HepG2 (cell line): ENCODE results near the gene FOXL3. TPM values are rescaled to one million over a fixed set of nuclear protein-coding genes. Genes with fewer than 3 reads are reported as not detected.

Experiments used
- DPF2 ChIP-seq: sonication (generic); formaldehyde crosslinking; IDR thresholded peaks from 2 replicates; pipeline ENCODE4 v1.4.0; 2020; ENCODE audit warnings: mild to moderate bottlenecking, low read depth, missing genetic modification reagents, borderline replicate concordance
- GFI1 ChIP-seq: sonication (generic); formaldehyde crosslinking; IDR thresholded peaks from 2 replicates; pipeline ENCODE4 v1.5.0; 2020; ENCODE audit warnings: missing genetic modification reagents, mild to moderate bottlenecking, borderline replicate concordance
- JARID2 ChIP-seq: sonication (generic); formaldehyde crosslinking; IDR thresholded peaks from 2 replicates; pipeline ENCODE4 v1.8.1; 2023; ENCODE audit warnings: missing genetic modification reagents, inconsistent platforms; ENCODE audit not compliant: insufficient replicate concordance
- KDM3A ChIP-seq: IDR thresholded peaks from 2 replicates; pipeline ENCODE4 v1.6.1; 2018; ENCODE audit warnings: low read depth, missing compliant biosample characterization
- KLF11 ChIP-seq: IDR thresholded peaks from 2 replicates; pipeline ENCODE4 v1.6.1; 2016; ENCODE audit warnings: missing compliant biosample characterization
- MBNL3 ChIP-seq: fragments of 250-450 bp; sonication (Bioruptor Pico); conservative IDR thresholded peaks from 2 replicates; pipeline ENCODE4 v1.8.0; 2022; ENCODE audit warnings: mild to moderate bottlenecking, inconsistent platforms
- RAD51 ChIP-seq: fragments of 450-650 bp; IDR thresholded peaks from 2 replicates; pipeline ENCODE4 v1.6.1; 2016; ENCODE audit warnings: borderline replicate concordance
- SIX4 ChIP-seq: sonication (generic); formaldehyde crosslinking; IDR thresholded peaks from 2 replicates; pipeline ENCODE4 v1.4.0; 2020; ENCODE audit warnings: missing genetic modification reagents
- SP140L ChIP-seq: sonication (generic); formaldehyde crosslinking; IDR thresholded peaks from 2 replicates; pipeline ENCODE4 v1.4.0; 2020; ENCODE audit warnings: missing genetic modification reagents, borderline replicate concordance
- THAP11 ChIP-seq: IDR thresholded peaks from 2 replicates; pipeline ENCODE4 v1.6.1; 2016; ENCODE audit warnings: missing biosample characterization, missing genetic modification reagents
- ZMYM4 ChIP-seq: sonication (generic); formaldehyde crosslinking; IDR thresholded peaks from 2 replicates; pipeline ENCODE4 v1.8.1; 2023; ENCODE audit warnings: mild to moderate bottlenecking, missing genetic modification reagents
- ZNF501 ChIP-seq: sonication (generic); formaldehyde crosslinking; IDR thresholded peaks from 2 replicates; pipeline ENCODE4 v1.5.1; 2020; ENCODE audit warnings: mild to moderate bottlenecking, moderate library complexity, missing genetic modification reagents
- ZNF770 ChIP-seq: sonication (generic); formaldehyde crosslinking; IDR thresholded peaks from 2 replicates; pipeline ENCODE4 v1.5.0; 2020; ENCODE audit warnings: mild to moderate bottlenecking, missing genetic modification reagents
- ZSCAN31 ChIP-seq: sonication (generic); formaldehyde crosslinking; IDR thresholded peaks from 2 replicates; pipeline ENCODE4 v1.5.0; 2020; ENCODE audit warnings: low read depth, mild to moderate bottlenecking, missing genetic modification reagents
- polyA plus RNA-seq, 8 experiments: library from polyadenylated mRNA; depleted of rRNA in 3 of 8; stranded (reverse) in 7 of 8; unstranded in 1 of 8; fragments of >200 nt; fragmentation: Illumina TruSeq in 4 of 8; extraction: Trizol in 4 of 8; gene quantifications; 2 replicates each; pipeline versions ENCODE4 v1.2.1 to v1.2.3, GENCODE V29; 2011 to 2016; ENCODE audit warnings: low read depth in 4 of 8, missing spikeins in 1 of 8, mixed read lengths in 1 of 8; ENCODE audit not compliant: insufficient read depth in 1 of 8
- total RNA-seq, 5 experiments: library from RNA; depleted of rRNA; stranded (reverse); fragments of >200 nt; fragmentation: Illumina TruSeq; extraction: Trizol; gene quantifications; 2 replicates each; pipeline ENCODE4 v1.2.3, GENCODE V29; 2016; ENCODE audit warnings: low read depth in 1 of 5
- TF ChIP-seq, protein P1 (sequence below): sonication (generic); formaldehyde crosslinking; IDR thresholded peaks from 2 replicates; pipeline ENCODE4 v1.4.0; 2020; ENCODE audit warnings: missing genetic modification reagents
- TF ChIP-seq, protein P2 (sequence below): IDR thresholded peaks from 2 replicates; pipeline ENCODE4 v1.6.1; 2016; ENCODE audit warnings: low read depth, control low read depth
- TF ChIP-seq, protein P3 (sequence below): IDR thresholded peaks from 2 replicates; pipeline ENCODE4 v1.6.1; 2016; ENCODE audit warnings: missing compliant biosample characterization, missing genetic modification reagents, borderline replicate concordance

Gene FOXL3
- total and polyA plus RNA-seq, 2 of the 13 experiments (the other 11 are each of a cell fraction or from before 2014, with no cell fraction given) = not detected

DNA sequence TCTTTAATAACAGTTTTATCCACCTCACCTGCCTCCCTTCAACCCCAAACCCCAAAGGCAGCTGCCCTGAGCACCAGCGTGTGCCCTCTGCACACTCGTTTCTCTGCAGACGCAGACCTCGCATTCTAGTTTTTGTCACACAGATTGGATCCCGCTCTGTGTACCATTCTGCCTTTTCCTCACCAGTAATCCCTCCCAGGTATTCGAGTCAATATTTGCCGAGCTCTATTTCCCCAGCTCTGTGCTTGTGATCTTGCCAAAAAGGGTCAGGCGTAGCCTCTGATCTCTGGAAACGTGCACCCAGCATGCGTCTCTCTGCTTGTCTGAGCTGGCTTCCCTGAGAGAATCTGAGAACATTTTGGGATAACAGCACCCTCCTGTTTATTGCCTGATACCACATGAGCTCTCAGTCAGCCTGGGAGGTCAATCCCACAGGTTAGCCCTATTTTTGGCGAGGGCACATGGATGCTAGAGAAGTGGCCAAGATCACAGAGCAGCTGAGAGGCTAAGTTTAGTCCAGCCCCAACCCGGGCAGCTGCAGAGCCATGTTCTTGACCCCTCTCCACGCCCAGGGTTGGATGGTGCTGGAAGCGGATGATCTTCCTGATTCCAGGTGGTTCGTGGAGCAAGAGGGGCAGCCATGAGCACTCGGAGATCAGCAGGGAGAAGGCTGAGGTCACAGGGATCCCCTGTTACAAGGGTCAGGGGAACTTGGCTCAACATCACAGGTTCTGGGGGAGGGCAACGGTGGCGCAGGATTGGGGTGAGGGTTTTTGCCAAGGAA lies 29.1 kb downstream of the FOXL3 start (continued):
- TF ChIP-seq, protein P1, sequence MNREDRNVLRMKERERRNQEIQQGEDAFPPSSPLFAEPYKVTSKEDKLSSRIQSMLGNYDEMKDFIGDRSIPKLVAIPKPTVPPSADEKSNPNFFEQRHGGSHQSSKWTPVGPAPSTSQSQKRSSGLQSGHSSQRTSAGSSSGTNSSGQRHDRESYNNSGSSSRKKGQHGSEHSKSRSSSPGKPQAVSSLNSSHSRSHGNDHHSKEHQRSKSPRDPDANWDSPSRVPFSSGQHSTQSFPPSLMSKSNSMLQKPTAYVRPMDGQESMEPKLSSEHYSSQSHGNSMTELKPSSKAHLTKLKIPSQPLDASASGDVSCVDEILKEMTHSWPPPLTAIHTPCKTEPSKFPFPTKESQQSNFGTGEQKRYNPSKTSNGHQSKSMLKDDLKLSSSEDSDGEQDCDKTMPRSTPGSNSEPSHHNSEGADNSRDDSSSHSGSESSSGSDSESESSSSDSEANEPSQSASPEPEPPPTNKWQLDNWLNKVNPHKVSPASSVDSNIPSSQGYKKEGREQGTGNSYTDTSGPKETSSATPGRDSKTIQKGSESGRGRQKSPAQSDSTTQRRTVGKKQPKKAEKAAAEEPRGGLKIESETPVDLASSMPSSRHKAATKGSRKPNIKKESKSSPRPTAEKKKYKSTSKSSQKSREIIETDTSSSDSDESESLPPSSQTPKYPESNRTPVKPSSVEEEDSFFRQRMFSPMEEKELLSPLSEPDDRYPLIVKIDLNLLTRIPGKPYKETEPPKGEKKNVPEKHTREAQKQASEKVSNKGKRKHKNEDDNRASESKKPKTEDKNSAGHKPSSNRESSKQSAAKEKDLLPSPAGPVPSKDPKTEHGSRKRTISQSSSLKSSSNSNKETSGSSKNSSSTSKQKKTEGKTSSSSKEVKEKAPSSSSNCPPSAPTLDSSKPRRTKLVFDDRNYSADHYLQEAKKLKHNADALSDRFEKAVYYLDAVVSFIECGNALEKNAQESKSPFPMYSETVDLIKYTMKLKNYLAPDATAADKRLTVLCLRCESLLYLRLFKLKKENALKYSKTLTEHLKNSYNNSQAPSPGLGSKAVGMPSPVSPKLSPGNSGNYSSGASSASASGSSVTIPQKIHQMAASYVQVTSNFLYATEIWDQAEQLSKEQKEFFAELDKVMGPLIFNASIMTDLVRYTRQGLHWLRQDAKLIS (CRISPR knock-in tag) = no peak
- TF ChIP-seq KDM3A (CRISPR knock-in tag) (0 out of 2 replicates have a peak, but pooled peaks have one; percentile 17), GFI1 (CRISPR knock-in tag) (peak; percentile 90), DPF2 (CRISPR knock-in tag) (peak; percentile 76; the same call in 1 of the 2 replicates), ZSCAN31 (CRISPR knock-in tag) (no peak), ZNF770 (CRISPR knock-in tag) (no peak), THAP11 (peak; percentile 59; the same call in 1 of the 2 replicates), SIX4 (CRISPR knock-in tag) (peak; percentile 43; the same call in 1 of the 2 replicates), RAD51 (no peak), JARID2 (CRISPR knock-in tag) (peak; percentile 33), SP140L (CRISPR knock-in tag) (no peak), ZNF501 (CRISPR knock-in tag) (peak; percentile 78), ZMYM4 (CRISPR knock-in tag) (no peak), KLF11 (CRISPR knock-in tag) (no peak), MBNL3 (CRISPR knock-in tag) (no peak)
- TF ChIP-seq, protein P2, sequence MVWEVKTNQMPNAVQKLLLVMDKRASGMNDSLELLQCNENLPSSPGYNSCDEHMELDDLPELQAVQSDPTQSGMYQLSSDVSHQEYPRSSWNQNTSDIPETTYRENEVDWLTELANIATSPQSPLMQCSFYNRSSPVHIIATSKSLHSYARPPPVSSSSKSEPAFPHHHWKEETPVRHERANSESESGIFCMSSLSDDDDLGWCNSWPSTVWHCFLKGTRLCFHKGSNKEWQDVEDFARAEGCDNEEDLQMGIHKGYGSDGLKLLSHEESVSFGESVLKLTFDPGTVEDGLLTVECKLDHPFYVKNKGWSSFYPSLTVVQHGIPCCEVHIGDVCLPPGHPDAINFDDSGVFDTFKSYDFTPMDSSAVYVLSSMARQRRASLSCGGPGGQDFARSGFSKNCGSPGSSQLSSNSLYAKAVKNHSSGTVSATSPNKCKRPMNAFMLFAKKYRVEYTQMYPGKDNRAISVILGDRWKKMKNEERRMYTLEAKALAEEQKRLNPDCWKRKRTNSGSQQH (CRISPR knock-in tag) = no peak
- TF ChIP-seq, protein P3, sequence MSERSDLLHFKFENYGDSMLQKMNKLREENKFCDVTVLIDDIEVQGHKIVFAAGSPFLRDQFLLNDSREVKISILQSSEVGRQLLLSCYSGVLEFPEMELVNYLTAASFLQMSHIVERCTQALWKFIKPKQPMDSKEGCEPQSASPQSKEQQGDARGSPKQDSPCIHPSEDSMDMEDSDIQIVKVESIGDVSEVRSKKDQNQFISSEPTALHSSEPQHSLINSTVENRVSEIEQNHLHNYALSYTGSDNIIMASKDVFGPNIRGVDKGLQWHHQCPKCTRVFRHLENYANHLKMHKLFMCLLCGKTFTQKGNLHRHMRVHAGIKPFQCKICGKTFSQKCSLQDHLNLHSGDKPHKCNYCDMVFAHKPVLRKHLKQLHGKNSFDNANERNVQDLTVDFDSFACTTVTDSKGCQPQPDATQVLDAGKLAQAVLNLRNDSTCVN (CRISPR knock-in tag) = peak; percentile 82
